ENCODE data around the gene PTPRC.

PTPRC gene

DNA sequence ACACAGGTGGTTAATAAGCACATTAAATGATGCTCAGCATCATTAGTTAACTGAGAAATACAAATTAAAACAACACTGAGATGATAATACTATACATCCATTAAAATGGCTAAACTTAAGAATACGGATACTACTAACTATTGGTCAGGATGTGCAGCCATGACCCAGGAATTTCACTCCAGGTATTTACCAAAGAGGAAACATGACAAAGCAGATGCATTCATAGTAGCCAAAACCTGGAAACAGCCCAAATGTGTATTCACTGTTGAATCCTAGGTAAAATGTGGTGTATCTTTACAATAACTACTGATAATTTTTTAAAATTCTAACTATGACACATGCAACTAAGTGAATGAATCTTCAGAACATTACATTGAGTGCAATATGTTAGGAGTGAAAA lies 73.0 kb downstream of the PTPRC start:
- DNase-seq: no peak

DNA sequence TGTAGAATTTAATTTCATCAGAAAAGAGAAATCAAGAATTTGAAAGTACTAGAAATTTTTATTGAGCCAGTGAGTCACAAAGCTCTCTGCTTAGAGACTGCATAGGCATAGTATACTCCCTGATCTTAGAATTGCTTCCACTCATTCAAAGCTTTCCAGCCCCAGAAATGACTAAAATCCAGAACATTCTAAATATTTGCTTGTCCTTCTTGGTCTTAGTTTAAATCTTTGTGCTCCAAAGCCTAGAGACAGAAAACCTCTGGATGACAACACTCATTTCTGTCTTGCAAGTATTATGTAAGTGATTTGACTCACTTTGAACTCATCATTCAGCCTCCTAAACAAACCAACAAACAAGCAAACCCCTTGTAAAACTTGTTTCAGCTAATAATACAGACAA lies 74.2 kb downstream of the PTPRC start:
- no peak for DNase-seq

DNA sequence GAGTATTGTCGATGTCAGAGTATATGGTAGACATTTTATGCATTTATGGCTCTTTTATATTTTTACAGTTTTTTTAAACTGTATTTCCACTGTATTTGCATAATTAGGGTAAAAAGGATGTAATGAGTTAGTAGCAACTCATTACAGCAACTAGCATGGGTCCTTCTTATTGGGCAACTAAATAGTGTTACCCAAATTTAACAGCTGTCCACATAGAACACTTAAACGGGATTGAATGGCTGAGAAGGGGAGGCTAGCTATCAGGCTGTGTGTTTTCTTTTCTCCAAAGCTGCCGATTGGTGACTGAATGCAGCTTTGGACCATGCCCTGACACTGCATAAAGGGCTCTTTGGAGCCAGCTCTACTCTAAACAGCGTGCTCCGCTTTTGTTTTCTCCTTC lies 75.4 kb downstream of the PTPRC start:
- DNase-seq: no peak

DNA sequence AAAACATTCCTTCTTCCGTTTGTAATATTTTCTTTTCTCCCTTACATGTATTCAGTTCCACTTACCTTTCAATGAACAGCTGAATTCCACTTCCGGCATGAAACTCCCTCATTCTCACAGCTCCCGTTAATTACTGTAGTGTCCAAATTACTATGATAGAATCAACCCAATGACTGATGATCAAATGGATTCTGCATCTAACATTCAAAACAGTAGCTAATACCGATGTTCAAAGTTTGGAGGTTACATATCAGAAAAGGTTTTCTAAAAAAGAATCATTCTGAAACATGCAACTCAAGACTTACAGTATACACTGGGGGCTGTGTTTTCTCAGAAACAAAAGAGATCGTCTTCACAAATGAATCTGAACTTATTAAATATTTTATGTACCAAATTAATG lies 77.2 kb downstream of the PTPRC start:
- DNase-seq: no peak

DNA sequence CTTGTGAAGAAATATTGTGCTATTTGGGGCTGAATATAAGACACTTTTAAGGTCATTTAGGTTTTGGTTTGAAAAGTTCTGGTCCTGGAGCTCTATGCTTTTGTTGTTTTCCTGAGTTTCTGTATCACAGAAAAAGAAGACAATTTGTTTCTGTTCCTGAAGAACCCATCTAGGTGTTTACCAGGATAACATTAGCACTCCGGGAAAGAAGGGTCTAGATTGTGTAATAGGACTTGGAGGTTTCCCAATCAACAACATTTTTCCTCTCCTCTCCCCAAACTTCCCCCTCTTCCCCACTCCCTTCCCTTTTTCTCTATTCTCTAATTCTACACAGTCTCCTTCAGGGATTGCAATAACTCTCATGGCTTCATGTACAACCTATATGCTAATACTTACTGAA lies 78.7 kb downstream of the PTPRC start:
- DNase-seq: no peak

DNA sequence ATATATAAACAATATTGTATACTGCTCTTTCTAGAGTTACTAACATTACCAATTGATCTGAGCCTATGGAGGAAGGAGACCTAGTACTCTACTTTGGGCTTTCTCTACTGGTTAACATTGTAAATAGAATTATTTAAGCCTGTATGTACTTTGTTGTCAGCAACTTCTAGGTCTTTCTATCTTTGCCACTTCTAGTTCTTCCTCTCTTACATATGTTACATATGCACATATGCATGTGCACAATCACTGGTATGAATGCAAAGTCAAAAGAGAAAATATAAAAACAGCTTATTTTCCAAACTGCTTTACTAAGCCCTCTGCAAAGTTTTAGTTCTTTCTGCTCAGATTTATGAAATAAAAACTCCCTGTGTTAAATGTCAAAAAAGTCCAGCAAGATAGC lies 84.3 kb downstream of the PTPRC start:
- no peak for DNase-seq

DNA sequence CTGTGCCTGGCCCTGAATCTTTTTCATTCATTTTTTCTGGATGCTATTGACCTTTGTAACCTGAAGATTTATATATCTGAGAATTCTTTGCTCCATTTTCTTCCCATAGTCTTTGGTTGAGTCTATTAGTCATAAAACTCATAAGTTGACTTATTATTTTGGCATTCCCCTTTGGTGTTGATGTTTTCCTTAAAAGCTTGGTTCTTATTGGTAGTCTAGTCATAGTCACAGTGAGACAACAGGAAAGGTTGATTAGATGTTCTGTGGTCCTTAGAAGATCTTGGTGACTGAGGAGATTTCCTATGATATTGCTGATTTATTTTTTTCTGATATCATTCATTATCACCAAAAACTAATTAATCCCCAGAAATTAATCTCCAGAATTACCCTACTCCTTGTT lies 86.2 kb downstream of the PTPRC start:
- DNase-seq: no peak

DNA sequence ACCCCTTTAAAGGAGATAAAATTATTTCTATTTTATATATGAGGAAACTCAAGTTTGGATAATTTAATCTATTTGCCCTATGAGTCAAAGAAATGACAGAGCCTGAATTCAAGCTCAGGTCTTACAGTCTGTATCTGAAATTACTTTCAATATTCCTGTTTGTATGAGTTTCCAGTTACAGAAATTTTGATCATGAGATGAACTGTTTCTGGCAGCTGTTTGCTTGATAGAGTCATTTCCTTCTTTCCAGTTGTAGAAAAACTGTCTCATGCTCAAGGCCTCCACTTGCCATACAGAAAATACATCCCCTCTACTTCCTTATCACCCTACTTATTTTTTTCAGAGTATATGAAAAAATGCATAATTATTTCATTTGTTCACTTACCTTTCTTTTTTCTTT lies 87.6 kb downstream of the PTPRC start:
- no peak for DNase-seq

DNA sequence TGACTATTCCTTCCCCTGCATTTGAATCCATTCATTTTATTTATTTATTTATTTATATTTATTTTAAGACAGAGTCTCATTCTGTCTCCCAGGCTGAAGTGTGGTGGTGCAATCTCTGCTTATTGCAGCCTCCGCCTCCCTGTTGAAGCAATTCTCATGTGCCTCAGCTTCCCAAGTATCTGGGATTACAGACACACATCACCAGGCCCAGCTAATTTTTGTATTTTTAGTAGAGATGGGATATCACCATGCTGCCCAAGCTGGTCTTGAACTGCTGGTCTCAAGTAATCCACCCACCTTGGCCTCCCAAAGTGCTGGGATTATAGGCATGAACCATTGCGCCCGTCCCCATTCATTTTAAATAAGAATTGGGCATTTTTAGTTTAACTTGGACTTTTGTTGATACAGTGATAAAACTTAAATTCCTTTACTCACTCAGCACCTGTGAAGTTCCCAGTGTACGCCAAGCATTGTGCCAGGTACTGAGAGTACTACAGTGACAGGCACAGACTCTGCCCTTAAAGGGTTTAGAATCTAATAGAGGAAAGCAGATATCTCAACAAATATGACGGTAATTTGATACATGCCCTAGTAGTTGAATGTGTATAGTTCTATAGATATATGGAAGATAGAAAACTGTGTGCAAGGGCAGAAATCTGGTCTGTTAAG lies 90.5 kb downstream of the PTPRC start:
- no peak for DNase-seq

DNA sequence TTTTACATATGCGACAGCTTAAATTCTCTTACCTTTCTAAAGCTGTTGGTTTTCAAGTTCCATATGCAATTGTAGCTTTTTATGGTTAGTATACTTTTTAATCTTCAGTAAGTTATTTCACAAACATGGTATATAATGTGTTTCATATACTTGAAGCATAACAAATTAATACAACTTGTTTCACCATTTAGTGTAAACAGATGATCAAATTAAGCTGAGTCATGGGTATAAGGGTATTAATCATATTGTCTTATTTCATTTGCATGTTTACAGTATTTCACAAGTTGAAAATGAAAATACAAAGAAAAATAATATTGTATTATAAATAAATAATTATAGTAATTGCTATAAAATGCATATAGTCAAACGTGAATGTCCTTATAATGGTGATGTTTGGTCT lies 92.1 kb downstream of the PTPRC start:
- no peak for DNase-seq

DNA sequence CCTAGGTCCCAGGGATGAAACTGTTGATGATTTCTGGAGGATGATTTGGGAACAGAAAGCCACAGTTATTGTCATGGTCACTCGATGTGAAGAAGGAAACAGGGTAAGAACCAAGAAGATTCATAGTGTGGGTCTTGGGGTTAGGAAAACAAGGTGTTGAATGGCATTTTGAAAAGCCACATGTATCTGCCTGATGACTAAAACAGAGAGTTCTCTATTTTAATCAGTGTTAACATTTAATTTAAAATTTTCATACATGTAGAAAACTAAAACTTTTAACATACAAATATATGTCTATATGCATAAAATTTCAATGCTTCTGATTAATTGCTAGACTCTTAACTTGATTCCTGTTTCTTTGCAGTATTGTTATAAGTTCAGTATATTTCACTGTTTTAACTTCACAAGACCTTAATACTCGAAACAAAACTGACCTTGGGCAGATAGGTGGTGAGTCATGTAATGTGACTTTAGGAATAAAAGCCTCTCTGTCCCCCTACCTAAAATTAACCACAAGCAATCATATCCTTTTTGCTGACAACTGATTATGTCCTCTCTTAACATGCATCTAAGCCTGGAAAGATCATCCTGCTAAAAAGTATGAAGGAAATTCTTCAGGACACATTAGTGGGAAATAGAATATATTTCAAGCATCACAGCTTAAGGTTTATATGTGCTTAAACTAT lies 95.6 kb downstream of the PTPRC start:
- DNase-seq: no peak

DNA sequence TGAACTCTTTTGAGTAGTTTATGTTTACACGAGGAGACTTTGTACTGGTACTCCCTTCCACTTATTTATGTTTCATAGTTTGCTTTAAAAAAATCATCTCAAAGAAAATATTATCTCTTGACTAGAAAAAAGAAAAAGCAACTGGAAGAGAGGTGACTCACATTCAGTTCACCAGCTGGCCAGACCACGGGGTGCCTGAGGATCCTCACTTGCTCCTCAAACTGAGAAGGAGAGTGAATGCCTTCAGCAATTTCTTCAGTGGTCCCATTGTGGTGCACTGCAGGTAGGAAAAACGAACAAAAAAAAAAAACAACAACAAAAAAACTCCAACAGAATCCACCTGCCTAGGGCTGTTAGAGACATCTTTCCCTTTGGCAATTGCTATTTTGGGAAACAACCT lies 102.9 kb downstream of the PTPRC start:
- DNase-seq: no peak

DNA sequence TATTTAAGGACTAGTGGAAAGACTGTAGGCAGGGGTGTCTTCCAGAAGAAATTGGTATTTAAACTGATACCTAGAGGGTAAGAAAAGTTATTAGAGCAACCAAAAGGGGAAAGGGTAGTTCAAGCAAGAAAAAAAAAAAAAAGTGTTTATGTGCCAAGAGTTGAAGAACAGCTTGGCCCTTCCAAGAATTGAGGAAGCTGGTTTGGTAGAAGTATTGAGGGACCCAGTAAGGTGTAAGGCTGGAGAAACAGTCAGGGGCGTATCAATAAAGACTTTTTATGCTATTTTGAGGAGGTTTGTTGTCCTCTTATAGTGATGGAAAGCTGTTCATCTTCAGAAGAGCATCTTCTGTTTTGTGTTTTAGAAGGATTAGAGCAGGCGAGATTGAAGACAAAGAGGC lies 108.3 kb downstream of the PTPRC start:
- no peak for DNase-seq

DNA sequence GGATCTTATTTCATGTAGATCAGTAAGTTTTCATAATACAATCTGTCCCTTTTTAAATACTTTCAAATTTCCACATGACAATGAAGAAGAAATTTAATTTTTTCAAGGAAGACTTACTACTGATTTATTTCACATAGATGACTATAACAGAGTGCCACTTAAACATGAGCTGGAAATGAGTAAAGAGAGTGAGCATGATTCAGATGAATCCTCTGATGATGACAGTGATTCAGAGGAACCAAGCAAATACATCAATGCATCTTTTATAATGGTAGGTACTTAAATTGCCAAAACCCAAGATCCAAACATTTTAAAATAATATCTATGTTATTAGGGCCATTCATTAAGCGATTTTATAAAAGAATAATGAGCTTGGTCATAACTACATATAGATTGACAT lies 110.4 kb downstream of the PTPRC start:
- DNase-seq: no peak

DNA sequence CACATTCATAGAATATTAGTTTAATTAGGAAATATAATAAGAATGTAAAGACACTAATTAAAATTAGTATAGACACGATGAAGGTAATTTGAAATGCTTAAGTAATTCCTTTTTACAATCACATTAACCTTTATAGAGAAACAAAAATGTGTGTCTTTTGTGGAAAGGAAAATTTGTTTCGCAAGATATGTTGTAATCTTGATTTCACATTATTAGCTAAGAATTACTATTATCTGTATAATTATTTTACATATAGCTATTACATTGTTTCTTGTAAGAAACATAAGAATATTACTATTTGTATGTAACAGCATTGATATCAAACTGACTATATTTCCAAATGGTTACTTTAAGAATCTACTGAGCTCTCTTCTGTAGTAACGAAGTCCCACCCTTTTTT lies 111.2 kb downstream of the PTPRC start:
- DNase-seq: no peak

DNA sequence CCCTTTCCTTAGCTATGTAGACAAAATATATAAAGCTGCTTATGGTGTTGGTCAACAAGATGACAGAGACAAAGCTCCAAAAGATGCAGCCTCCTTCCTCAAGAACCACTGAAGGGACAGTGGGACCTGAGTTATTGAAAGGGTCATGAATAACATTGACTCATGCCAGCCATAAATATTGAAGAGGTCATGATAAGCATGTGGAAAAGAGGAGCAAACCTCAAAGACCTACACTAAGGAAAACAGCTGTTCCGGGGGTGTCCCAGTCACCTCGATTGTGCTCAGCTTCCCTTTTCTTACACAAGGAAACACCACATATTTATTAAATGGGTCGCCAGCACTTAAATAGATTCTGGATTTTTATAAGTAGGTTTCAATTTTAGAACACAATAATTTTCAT lies 112.9 kb downstream of the PTPRC start:
- no peak for DNase-seq

DNA sequence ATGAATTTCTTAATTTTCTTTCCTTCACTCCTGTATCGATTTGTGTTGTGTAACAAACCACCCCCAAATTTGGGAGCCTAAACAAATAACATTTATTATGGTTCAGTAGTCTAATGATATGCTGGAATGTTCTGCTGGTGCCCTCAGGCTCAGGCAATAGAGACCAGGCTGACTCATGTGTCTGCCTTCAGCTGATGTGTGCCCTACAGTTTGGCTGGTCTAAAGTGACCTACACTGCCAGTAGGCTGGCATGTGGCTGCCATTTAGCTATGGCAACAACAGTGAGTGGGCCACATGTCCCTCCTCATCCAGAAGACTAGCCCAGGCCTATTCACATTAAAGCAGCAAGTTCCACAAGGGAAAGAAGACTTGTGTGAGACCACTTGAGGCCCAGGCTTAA lies 115.8 kb downstream of the PTPRC start:
- no peak for DNase-seq

DNA sequence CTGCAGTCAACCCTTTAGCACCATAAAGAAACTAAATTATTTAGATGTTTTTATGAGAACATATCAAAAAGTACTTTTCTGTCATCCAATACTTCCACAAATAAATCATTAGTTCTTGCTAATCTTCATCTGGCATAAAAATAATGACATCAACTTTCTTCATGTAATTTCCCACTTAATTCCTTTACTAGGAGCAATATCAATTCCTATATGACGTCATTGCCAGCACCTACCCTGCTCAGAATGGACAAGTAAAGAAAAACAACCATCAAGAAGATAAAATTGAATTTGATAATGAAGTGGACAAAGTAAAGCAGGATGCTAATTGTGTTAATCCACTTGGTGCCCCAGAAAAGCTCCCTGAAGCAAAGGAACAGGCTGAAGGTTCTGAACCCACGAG lies 116.9 kb downstream of the PTPRC start:
- no peak for DNase-seq

DNA sequence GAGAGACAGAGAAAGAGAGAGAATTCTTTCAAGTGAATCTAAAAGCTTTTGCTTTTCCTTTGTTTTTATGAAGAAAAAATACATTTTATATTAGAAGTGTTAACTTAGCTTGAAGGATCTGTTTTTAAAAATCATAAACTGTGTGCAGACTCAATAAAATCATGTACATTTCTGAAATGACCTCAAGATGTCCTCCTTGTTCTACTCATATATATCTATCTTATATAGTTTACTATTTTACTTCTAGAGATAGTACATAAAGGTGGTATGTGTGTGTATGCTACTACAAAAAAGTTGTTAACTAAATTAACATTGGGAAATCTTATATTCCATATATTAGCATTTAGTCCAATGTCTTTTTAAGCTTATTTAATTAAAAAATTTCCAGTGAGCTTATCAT lies 117.6 kb downstream of the PTPRC start:
- no peak for DNase-seq

DNA sequence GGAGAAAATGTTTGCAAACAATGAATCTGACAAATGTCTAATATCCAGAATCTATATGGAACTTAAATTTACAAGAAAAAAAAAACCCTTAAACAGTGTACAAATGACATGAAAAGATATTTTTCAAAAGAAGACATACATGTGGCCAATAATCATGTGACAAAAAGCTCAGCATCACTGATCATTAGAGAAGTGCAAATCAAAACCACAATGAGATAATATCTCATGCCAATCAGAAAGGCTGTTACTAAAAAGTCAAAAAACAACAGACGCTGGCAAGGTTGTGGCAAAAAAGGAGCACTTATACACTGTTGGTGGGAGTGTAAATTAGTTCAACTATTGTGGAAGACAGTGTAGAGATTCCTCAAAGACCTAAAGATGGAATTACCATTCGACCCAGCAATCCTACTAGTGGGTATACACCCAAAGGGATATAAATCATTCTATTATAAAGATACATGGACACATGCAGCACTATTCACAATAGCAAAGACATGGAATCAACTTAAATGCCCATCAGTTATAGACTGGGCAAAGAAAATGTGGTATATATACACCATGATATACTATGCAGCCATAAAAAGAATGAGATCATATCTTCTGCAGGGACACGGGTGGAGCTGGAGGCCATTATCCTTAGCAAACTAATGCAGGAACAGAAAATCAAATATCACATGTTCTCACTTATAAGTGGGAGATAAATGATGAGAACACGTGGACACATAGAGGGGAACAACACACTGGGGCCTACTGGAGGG lies 123.2 kb downstream of the PTPRC start:
- DNase-seq: no peak

DNA sequence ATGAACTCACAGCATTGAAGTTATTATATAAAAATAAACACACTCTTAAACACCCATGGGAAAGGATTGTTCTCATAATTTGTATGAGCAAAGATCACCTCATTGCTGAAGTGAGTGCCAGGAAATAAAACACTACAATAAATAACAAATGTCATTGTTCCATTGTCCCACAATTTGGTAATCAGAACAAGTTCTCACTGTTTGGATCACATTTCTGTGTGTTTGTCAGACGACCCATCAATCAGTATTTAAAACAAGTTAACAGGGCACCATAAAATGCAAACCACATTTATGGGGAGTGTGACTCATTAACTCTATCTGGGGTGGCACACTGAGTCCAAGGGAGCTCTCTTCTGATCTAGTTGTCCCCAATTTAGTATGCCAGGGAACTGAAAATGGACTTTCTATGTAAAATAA lies 124.5 kb downstream of the PTPRC start:
- DNase-seq: no peak

DNA sequence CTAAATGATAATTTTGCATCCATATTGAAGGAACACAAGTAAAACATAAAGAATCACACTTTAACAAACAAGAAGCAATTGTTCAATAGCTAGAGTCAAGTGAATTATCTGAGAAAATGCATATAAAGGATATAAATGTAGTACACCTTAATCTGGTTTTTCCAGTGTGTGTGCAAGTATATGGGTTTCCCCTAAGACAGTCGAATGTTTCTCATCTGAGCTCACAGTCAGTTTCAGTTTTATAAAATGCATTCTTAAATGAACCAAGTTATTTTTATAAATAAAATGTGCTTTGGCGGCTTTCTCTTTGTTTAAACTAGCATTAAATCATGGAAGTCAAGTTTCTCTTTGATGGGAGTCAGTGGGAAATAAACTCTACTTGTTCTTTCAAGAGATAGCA lies 125.9 kb downstream of the PTPRC start:
- DNase-seq: no peak

DNA sequence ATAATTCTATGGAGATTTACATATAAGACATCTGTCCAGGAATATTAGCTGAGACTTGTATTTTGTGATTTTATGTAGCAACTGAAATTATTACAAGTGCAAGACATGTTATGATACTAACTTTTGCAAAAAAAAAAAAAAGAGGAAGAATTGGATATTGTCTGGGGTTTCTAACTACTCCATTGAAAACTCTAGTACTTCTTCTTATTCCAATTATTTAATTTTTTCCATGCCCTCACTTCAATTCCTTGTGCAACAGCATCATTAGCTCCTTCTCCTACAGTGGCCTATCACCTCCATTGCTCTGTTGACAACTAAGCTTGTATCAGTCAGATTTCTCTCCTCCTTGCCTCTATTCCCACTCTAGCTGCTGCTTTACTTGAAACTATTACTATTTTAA lies 126.6 kb downstream of the PTPRC start:
- DNase-seq: no peak

DNA sequence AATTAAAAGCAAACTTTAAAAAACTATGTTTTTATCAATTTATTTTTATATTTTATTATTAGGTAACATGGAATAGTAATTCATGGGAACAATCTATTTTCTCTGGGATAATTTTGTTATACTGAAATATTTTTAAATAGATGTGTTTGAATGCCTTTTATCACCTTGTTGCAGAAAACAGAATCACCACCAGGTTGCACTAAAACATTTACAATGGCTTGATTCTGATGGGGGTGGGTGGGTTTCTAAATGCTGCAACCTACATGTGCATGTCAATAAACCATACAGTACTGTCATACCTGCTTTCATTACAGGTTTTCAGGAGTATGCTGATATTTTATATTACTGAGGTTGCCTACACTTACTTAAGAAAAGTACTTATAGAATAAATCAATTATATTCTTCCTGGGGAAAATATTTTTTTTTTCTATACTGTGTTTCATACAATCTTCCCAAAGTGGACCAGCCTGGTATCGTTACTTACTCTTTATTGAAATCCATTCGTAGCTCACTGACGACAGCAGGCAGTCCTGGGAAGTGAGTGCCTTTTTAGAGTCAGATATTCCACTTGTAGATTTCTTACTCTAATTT lies 132.8 kb downstream of the PTPRC start:
- DNase-seq: no peak

Data from NCI-H2029 treated with DMSO at 0.1 percent for 48 hours (cell line).